Measurements from ENCODE around the gene ZNF880.

ZNF880 gene

DNA sequence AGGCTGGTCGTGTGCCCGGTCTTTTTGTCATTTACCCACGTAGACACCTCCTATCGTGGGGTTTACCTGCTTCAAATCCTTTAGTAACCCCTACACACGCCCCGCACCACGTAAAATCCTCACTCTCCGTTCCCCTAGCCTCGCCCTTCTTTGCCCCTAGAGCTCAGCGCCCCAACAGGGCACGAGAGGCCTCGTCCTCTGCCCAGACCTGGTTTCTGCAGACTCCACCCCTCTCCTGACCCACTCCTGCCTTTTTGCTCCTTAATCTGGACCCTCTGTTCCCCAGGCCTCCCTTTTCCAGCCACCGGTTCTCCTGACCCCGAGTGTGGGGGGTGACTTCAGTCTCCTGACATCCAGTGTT, 28.3 kb downstream of the ZNF880 start:
- no peak for DNase-seq (ENCODE audit: extremely low read depth, low read depth)
- TF ChIP-seq CTCF (IDR thresholded peaks at IDR 0.05; ENCODE audit: low read depth, low read length): no peak; the same call in 1 of the 2 replicates

DNA sequence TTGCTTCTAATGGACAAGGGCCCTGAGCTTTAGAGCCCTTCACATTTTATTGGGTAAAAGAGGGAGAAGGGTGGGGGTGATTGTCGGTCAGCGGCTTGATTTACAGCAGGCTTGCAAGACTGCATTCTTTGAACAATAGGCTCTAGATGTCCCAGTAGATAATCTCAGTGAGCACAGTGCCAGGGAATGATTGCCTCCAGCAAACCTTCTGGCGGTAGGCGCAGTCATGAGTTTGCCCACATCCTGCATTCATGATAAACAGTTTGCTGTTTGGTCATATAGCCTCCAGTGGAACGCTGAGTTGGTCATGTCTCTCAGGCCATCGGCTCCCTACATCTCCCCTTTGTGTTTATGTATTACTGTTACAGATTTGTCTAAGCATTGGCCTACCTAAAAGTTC, 40.6 kb downstream of the ZNF880 start:
- DNase-seq (ENCODE audit: extremely low read depth, low read depth): no peak
- no peak for TF ChIP-seq CTCF (IDR thresholded peaks at IDR 0.05; ENCODE audit: low read depth, low read length)

GRCh38 chr19:52415711-52416110, 46.0 kb downstream of the ZNF880 start:
- no peak for TF ChIP-seq CTCF (IDR thresholded peaks at IDR 0.05; ENCODE audit: low read depth, low read length)
- no peak for DNase-seq (ENCODE audit: extremely low read depth, low read depth)

GRCh38 chr19:52428937-52429336, 59.2 kb downstream of the ZNF880 start, which contains the start of gene ZNF534:
ZNF534 (plus strand) TSS chr19:52429148; CDS start chr19:52431475, 2,327 bp downstream.
- no peak for DNase-seq (ENCODE audit: extremely low read depth, low read depth)
- TF ChIP-seq CTCF (IDR thresholded peaks at IDR 0.05; ENCODE audit: low read depth, low read length): no peak

Data from AG09319 (cell line).